ENCODE data around the gene NEURL2. TPM values are rescaled to one million over a fixed set of nuclear protein-coding genes. Genes with fewer than 3 reads are reported as not detected.
A peak's percentile ranks its signal among the peaks of the same experiment; 100 is the strongest.

The NEURL2 gene
- total and polyA plus RNA-seq, 3 experiments from 2014 or later, result 0.94 to 2.8 (median 2.7) TPM

GRCh38 chr20:45925821-45926506 lies 35.0 kb upstream of the NEURL2 start:
- no peaks in the 10 kb centered on the region for H3K9me3 ChIP-seq (ENCODE audit: low read length)
- Mint-ChIP-seq H3K9me3 (no peaks in the 10 kb centered on the region), H3K4me3 (no peak overlapping the region), H3K27ac (no peak overlapping the region), H3K27me3 (peaks cover 5 to 9% of the 10 kb centered on the region in 2 donors), H3K4me1 (peaks cover 0 to 8% (median 0%) of the 10 kb centered on the region in 3 donors), H3K36me3 (peaks cover 0 to 3% (median 0%) of the 10 kb centered on the region in 3 donors)
- no peak overlapping the region for H3K4me3 ChIP-seq (ENCODE audit: low read length)
- no peaks in the 10 kb centered on the region for H3K4me1 ChIP-seq (ENCODE audit: insufficient read depth, low read length)
- H3K27ac ChIP-seq (ENCODE audit: low read depth, low read length), result no peak overlapping the region
- ChIA-PET POLR2A (interaction anchor here (0.7 kb wide), 1 partner anchor 9 kb away, joined by 3 read pairs; no protein-coding TSS in a partner anchor), CTCF (interaction anchor here (0.9 to 1.0 kb wide), 2 partner anchors 8 to 61 kb away, joined by 3 to 4 read pairs; no protein-coding TSS in a partner anchor)
- DNase-seq, result no peak
- no peaks in the 10 kb centered on the region for H3K36me3 ChIP-seq (ENCODE audit: insufficient read depth, low read length)
- H3K27me3 ChIP-seq (ENCODE audit: insufficient read depth, low read length, poor library complexity, severe bottlenecking), result no peaks in the 10 kb centered on the region

- Histone ChIP-seq H3K27me3 (ENCODE audit: insufficient read depth, low read length, poor library complexity, severe bottlenecking) (no peaks in the 10 kb centered on the region), H3K4me3 (ENCODE audit: low read length) (no peak overlapping the region), H3K27ac (ENCODE audit: low read depth, low read length) (no peak overlapping the region), H3K4me1 (ENCODE audit: insufficient read depth, low read length) (no peaks in the 10 kb centered on the region), H3K36me3 (ENCODE audit: insufficient read depth, low read length) (no peaks in the 10 kb centered on the region), H3K9me3 (ENCODE audit: low read length) (no peaks in the 10 kb centered on the region)
- H3K27ac Mint-ChIP-seq, result no peak overlapping the region
- H3K27me3 Mint-ChIP-seq, result peaks cover 10 to 17% of the 10 kb centered on the region in 2 donors
- CTCF ChIA-PET, result interaction anchor here (1.2 to 1.7 kb wide), 3 partner anchors 34 to 89 kb away, joined by 3 to 5 read pairs (median 3); no protein-coding TSS in a partner anchor
- H3K4me3 Mint-ChIP-seq, result no peak overlapping the region
- DNase-seq, result no peak
- POLR2A ChIA-PET, result interaction anchor here (3.2 kb wide), 1 partner anchor 10 kb away, joined by 11 read pairs; the partner anchor contains the start of gene PCIF1
- H3K36me3 Mint-ChIP-seq, result peaks cover 0 to 3% (median 0%) of the 10 kb centered on the region in 3 donors
- no peaks in the 10 kb centered on the region for H3K9me3 Mint-ChIP-seq
- peaks cover 0 to 8% (median 0%) of the 10 kb centered on the region in 3 donors for H3K4me1 Mint-ChIP-seq
These were observed 33.6 kb upstream of the NEURL2 start for GRCh38 chr20:45924391-45925261.

- Mint-ChIP-seq H3K9me3 (no peaks in the 10 kb centered on the region), H3K4me1 (no peaks in the 10 kb centered on the region), H3K27me3 (peaks cover 10 to 29% of the 10 kb centered on the region in 2 donors), H3K27ac (peak overlapping the region in 1 of 8 donors; percentile 33), H3K4me3 (no peak overlapping the region), H3K36me3 (peaks cover 0 to 3% (median 0%) of the 10 kb centered on the region in 3 donors)
- ChIA-PET CTCF (interaction anchor here (0.9 to 1.0 kb wide), 2 partner anchors 9 to 13 kb away, joined by 3 to 4 read pairs; partner anchors contain the start of genes PCIF1 and PLTP), POLR2A (interaction anchor here (0.7 to 3.2 kb wide), 2 partner anchors 12 to 13 kb away, joined by 3 to 11 read pairs; partner anchors contain the start of gene PCIF1)
- no peaks in the 10 kb centered on the region for H3K4me1 ChIP-seq (ENCODE audit: insufficient read depth, low read length)
- H3K9me3 ChIP-seq (ENCODE audit: low read length), result no peaks in the 10 kb centered on the region
- DNase-seq, result no peak
- H3K4me3 ChIP-seq (ENCODE audit: low read length), result no peak overlapping the region
- no peak overlapping the region for H3K27ac ChIP-seq (ENCODE audit: low read depth, low read length)
- H3K36me3 ChIP-seq (ENCODE audit: insufficient read depth, low read length), result no peaks in the 10 kb centered on the region
- no peaks in the 10 kb centered on the region for H3K27me3 ChIP-seq (ENCODE audit: insufficient read depth, low read length, poor library complexity, severe bottlenecking)
These were observed 30.6 kb upstream of the NEURL2 start for GRCh38 chr20:45921337-45922189.

- no peaks in the 10 kb centered on the region for H3K27me3 ChIP-seq (ENCODE audit: insufficient read depth, low read length, poor library complexity, severe bottlenecking)
- no peak overlapping the region for H3K4me3 Mint-ChIP-seq
- ChIA-PET POLR2A (interaction anchor here (0.7 to 1.1 kb wide), 2 partner anchors 13 to 14 kb away, joined by 3 to 4 read pairs; partner anchors contain the start of gene PCIF1), CTCF (interaction anchor here (1.5 kb wide), 1 partner anchor 7 kb away, joined by 4 read pairs; no protein-coding TSS in a partner anchor)
- DNase-seq, result no peak
- H3K4me1 ChIP-seq (ENCODE audit: insufficient read depth, low read length), result no peaks in the 10 kb centered on the region
- no peaks in the 10 kb centered on the region for H3K36me3 ChIP-seq (ENCODE audit: insufficient read depth, low read length)
- H3K36me3 Mint-ChIP-seq, result peaks cover 0 to 3% (median 0%) of the 10 kb centered on the region in 3 donors
- H3K9me3 Mint-ChIP-seq, result no peaks in the 10 kb centered on the region
- H3K27me3 Mint-ChIP-seq, result peaks cover 16 to 36% of the 10 kb centered on the region in 2 donors
- H3K4me1 Mint-ChIP-seq, result no peaks in the 10 kb centered on the region
- no peak overlapping the region for H3K4me3 ChIP-seq (ENCODE audit: low read length)
- no peak overlapping the region for H3K27ac Mint-ChIP-seq
- no peak overlapping the region for H3K27ac ChIP-seq (ENCODE audit: low read depth, low read length)
- H3K9me3 ChIP-seq (ENCODE audit: low read length), result no peaks in the 10 kb centered on the region
These were observed 29.7 kb upstream of the NEURL2 start for GRCh38 chr20:45920462-45921336.

GRCh38 chr20:45919542-45920399 lies 28.8 kb upstream of the NEURL2 start:
- Mint-ChIP-seq H3K4me1 (no peaks in the 10 kb centered on the region), H3K27me3 (peaks cover 22 to 36% of the 10 kb centered on the region in 2 donors), H3K9me3 (no peaks in the 10 kb centered on the region), H3K27ac (peak overlapping the region in 1 of 8 donors; percentile 6), H3K36me3 (peaks cover 0 to 3% (median 0%) of the 10 kb centered on the region in 3 donors), H3K4me3 (no peak overlapping the region)
- Histone ChIP-seq H3K4me3 (ENCODE audit: low read length) (no peak overlapping the region), H3K9me3 (ENCODE audit: low read length) (no peaks in the 10 kb centered on the region), H3K4me1 (ENCODE audit: insufficient read depth, low read length) (no peaks in the 10 kb centered on the region), H3K36me3 (ENCODE audit: insufficient read depth, low read length) (no peaks in the 10 kb centered on the region), H3K27ac (ENCODE audit: low read depth, low read length) (no peak overlapping the region), H3K27me3 (ENCODE audit: insufficient read depth, low read length, poor library complexity, severe bottlenecking) (no peaks in the 10 kb centered on the region)
- POLR2A ChIA-PET, result interaction anchor here (0.6 to 1.1 kb wide), 2 partner anchors 15 to 29 kb away, joined by 3 to 4 read pairs; partner anchors contain the start of genes CTSA, NEURL2 and PCIF1
- CTCF ChIA-PET, result interaction anchor here (1.3 to 1.5 kb wide), 2 partner anchors 8 to 14 kb away, joined by 4 to 5 read pairs; partner anchors contain the start of gene PCIF1
- no peak for DNase-seq

- peaks cover 24 to 44% of the 10 kb centered on the region in 2 donors for H3K27me3 Mint-ChIP-seq
- no peaks in the 10 kb centered on the region for H3K9me3 Mint-ChIP-seq
- H3K27ac Mint-ChIP-seq, result no peak overlapping the region
- no peaks in the 10 kb centered on the region for H3K9me3 ChIP-seq (ENCODE audit: low read length)
- ChIA-PET POLR2A (interaction anchor here (0.6 kb wide), 1 partner anchor 28 kb away, joined by 3 read pairs; the partner anchor contains the start of genes CTSA and NEURL2), CTCF (interaction anchor here (1.3 to 1.5 kb wide), 2 partner anchors 9 to 15 kb away, joined by 4 to 5 read pairs; partner anchors contain the start of gene PCIF1)
- H3K27me3 ChIP-seq (ENCODE audit: insufficient read depth, low read length, poor library complexity, severe bottlenecking), result no peaks in the 10 kb centered on the region
- peaks cover 0 to 3% (median 0%) of the 10 kb centered on the region in 3 donors for H3K36me3 Mint-ChIP-seq
- H3K4me3 Mint-ChIP-seq, result no peak overlapping the region
- H3K27ac ChIP-seq (ENCODE audit: low read depth, low read length), result no peak overlapping the region
- no peak for DNase-seq
- no peaks in the 10 kb centered on the region for H3K4me1 Mint-ChIP-seq
- no peak overlapping the region for H3K4me3 ChIP-seq (ENCODE audit: low read length)
- no peaks in the 10 kb centered on the region for H3K4me1 ChIP-seq (ENCODE audit: insufficient read depth, low read length)
- no peaks in the 10 kb centered on the region for H3K36me3 ChIP-seq (ENCODE audit: insufficient read depth, low read length)
These were observed 27.9 kb upstream of the NEURL2 start for GRCh38 chr20:45918779-45919537.

All from CD8-positive, alpha-beta memory T cell (primary cell).